NCI-H774 (cell line): ENCODE data around the gene LITAF.

Experiments
- DNase-seq: peaks from one replicate; lab custom pipeline; 2025; lab: John Stamatoyannopoulos, UW

LITAF gene

DNA sequence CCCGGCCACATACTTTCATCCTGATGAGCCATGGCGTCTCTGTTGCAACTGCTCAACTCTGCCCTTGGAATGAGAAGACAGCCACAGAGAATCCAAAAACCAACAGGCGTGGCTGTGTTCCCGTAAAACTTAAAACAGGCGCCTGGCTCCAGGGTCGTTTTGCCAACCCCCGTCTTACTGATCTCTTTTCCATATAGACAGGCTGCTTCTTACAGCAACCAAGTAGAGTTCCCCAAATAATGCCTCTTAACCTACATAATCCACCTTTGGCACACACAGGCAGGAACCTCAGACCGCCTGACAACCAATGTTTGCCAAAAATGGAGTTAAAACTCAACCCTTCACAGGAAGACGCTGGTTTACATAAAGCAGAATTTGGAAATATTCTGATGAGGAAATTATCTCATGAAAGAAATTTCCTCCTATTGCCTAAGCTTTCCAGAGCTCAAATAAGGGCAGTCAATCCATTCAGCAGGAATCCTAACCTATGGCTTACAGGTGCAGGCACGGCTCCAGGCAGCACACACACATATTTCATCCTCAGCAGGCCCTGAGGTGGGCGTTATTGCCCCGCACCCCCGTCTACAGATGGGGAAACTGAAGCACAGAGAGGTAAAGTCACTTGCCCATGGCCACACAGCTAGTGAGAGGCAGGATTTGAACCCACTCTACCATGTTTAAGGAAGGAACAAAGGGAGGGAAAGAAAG is 35.8 kb downstream of the LITAF start:
- DNase-seq = no peak

- DNase-seq = no peak
Measured at GRCh38 chr16:11547118-11547916, 39.4 kb downstream of the LITAF start.

GRCh38 chr16:11546608-11547061 is 40.1 kb downstream of the LITAF start:
- DNase-seq = no peak

- no peak for DNase-seq
Measured at GRCh38 chr16:11543661-11544393, 42.9 kb downstream of the LITAF start.

GRCh38 chr16:11542069-11542744 is 44.5 kb downstream of the LITAF start:
- no peak for DNase-seq

DNA sequence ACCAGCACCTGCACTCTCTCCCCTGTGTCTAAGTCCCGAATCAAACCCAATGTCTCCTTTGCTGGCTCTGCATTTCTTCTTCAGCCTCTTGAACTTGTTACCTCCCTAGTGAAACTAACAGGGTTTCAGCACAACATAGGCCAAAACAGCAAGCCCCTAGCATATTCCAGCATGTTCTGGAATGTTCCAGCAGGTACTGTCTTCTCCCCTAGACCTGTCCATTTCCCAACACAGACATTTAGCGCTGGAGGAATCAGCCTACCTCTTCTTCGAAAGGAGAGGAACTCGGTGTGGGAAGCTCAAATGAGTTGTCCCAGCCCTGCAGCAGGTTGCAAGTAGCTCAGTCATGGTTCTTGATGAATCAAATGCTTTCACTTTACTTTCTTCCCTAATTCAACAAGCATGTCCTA is 47.1 kb downstream of the LITAF start:
- DNase-seq = no peak

GRCh38 chr16:11538880-11539279 is 47.8 kb downstream of the LITAF start:
- no peak for DNase-seq

- no peak for DNase-seq
Measured at GRCh38 chr16:11536104-11536866, 50.4 kb downstream of the LITAF start.

DNA sequence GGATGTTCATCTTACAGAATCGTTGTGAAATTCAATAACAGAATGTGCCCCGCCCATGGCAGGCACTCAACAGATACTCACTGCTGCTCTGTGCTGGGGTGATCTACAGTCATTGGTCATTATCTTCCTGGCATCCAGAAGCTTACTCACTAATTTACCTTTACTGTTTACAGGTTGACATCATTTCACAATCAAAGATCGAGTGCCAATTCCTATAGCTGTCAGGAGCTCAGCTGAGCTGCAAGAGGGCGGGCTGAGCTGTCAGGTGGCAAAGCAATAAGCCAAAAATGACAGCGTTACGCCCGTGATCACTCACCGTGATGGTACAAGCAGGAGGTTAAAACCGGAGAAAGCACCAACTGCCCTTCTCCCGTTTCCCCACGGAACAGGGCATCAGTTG is 51.2 kb downstream of the LITAF start:
- peak; percentile 3 for DNase-seq

DNA sequence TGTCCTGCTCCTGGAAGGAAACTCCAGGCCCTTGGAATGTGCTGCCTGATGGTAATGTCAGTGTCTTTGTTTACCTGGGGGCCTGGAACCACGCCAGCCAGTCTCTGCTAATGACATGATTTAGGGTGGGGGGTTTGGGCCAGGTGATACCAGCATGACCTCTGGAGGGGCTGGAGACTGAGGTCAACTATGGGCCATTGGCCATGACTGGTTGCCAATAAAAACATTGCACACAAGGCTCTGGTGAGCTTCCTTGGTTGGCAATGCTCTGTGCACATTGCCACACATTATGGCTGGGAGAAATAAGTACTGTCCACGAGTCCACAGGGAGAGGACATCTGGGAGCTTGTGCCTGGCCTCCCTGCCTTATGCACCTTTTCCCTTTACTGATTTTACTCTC is 52.5 kb downstream of the LITAF start:
- no peak for DNase-seq

- DNase-seq = no peak
Measured at GRCh38 chr16:11533588-11533987, 53.1 kb downstream of the LITAF start.

DNA sequence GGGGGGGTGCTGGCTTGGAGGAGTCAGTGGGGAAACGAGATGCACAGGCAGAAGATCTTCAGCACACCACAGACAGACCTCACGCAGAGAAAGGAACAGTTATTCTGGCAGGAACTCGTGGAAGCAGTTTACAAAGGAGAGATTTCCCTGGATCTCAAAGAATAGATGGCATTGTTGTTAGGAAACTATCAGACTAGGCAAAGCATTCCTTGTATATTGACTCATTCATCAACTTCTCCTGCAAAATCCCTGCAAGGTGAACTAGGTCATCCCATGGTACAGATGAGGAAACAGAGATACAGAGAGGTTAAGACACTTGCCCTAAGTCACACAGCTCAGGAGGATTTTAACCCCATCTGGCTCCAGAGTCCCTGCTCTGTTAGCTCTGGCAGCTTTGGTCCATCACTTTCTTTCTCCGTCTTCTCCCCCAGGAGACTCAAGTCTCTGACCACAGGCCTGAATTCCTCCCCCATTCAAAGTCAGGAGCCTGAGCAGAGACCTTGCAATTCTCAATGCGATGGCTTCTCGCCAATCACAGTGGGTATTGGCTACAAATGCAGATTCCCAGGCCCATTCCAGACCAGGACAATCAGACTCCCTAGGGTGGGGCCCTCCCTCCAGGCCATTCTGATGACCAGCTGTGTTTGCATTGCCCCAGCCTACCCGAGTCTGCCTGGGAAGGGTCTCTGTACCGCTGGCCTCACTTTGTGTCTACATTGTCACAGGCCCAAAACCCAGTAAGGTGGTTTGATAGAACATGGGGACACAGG is 56.4 kb downstream of the LITAF start:
- no peak for DNase-seq

GRCh38 chr16:11529285-11529684 is 57.4 kb downstream of the LITAF start:
- DNase-seq = no peak

DNA sequence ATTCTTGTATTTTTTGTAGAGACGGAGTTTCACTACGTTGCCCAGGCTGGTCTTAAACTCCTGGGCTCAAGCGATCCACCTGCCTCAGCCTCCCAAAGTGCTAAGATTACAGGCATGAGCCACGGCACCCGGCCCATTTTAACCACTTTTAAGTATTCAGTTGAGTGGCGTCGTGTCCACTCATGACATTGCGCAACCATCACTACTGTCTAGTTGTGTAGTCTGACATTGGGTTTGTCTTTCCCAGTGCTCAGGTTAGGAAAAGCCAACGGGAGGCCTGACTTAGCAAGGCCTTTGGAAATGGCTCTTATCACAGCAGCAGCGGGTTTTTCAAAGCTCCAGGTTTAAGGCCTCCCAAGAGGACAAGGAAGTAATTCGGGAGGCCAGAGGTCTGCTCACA is 58.7 kb downstream of the LITAF start:
- no peak for DNase-seq

DNA sequence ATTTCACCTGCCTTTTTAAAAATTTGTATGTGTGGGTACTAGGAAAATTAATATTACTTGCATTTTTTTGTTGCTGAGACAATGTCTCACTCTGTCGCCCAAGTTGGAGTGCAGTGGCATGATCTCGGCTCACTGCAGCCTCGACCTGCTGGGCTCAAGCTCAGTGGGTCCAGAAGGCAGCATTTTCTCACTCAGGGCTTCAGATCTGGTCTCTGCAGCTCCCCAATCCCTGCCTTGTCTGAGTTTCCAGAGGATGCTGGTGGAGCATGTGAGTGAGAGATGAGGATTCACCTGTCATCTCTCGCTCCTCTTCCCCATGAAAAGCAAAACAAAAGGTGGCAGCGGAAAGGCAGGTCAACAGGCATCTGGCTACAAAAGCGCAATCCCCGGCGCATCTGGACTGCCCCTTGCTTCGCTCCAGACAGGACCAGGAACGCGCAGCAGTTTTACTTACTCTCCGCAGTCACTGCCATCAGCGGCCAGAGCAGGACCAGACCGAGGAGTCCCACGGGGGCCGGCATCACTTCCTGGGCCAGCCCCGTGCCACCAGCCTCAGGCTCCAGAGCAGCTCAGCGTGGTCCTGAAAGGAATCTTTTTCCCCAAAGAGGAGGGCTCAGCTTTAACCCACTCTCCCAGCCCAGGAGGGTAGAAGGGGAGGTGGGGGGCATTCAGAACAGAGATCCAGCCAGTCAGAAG is 59.9 kb downstream of the LITAF start:
- no peak for DNase-seq

- DNase-seq = no peak
Measured at GRCh38 chr16:11524098-11524760, 62.5 kb downstream of the LITAF start.

- no peak for DNase-seq
Measured at GRCh38 chr16:11521055-11521454, 65.7 kb downstream of the LITAF start.

- DNase-seq = no peak
Measured at GRCh38 chr16:11520442-11520841, 66.3 kb downstream of the LITAF start.

GRCh38 chr16:11517961-11518360 is 68.8 kb downstream of the LITAF start:
- no peak for DNase-seq
